GM06990 (cell line): Measurements from ENCODE around the gene SLC17A3.

Experiments
- DNase-seq: peaks from one replicate; pipeline ENCODE4 v3.0.0-alpha.2; 2011; ENCODE audit not compliant: insufficient read length; ENCODE audit errors: extremely low read depth
- H3K27me3 ChIP-seq: replicated peaks from 2 replicates; pipeline ENCODE4 v1.6.0; 2011; ENCODE audit warnings: low read length; ENCODE audit not compliant: control insufficient read depth, insufficient read depth
- H3K36me3 ChIP-seq: 2 replicates; pipeline ENCODE4 v1.5.1; 2011; ENCODE audit warnings: low read length; ENCODE audit not compliant: control insufficient read depth, insufficient read depth
- H3K4me3 ChIP-seq: replicated peaks from 2 replicates; pipeline ENCODE4 v1.5.1; 2011; ENCODE audit warnings: low read depth, mild to moderate bottlenecking, control low read depth, low read length
- TF ChIP-seq, protein P1 (sequence below): IDR thresholded peaks from 2 replicates; pipeline ENCODE4 v1.5.1; 2011; ENCODE audit warnings: low read length, control low read depth, mild to moderate bottlenecking, inconsistent platforms; ENCODE audit not compliant: insufficient read depth, poor library complexity, severe bottlenecking

SLC17A3 gene

DNA sequence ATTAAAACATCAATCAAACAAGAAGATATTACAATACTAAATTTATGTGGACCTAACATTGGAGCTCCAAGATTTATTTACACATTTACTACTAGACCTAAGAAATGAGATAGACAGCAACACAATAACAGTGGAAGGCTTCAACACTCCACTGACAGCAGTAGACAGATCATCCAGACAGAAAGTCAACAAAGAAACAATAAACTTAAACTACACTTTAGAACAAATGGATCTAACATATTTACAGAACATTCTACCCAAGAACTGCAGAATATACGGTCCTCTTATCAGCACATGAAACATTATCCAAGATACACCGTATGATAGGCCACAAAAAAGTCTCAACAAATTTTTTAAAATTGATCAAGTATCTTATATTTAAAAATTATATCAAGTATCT is 69.2 kb downstream of the SLC17A3 start:
- no peak overlapping the region for H3K4me3 ChIP-seq
- H3K36me3 ChIP-seq: no peaks in the 10 kb centered on the region
- DNase-seq: no peak
- TF ChIP-seq, protein P1, sequence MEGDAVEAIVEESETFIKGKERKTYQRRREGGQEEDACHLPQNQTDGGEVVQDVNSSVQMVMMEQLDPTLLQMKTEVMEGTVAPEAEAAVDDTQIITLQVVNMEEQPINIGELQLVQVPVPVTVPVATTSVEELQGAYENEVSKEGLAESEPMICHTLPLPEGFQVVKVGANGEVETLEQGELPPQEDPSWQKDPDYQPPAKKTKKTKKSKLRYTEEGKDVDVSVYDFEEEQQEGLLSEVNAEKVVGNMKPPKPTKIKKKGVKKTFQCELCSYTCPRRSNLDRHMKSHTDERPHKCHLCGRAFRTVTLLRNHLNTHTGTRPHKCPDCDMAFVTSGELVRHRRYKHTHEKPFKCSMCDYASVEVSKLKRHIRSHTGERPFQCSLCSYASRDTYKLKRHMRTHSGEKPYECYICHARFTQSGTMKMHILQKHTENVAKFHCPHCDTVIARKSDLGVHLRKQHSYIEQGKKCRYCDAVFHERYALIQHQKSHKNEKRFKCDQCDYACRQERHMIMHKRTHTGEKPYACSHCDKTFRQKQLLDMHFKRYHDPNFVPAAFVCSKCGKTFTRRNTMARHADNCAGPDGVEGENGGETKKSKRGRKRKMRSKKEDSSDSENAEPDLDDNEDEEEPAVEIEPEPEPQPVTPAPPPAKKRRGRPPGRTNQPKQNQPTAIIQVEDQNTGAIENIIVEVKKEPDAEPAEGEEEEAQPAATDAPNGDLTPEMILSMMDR: no peak
- no peaks in the 10 kb centered on the region for H3K27me3 ChIP-seq

- DNase-seq: no peak
- Histone ChIP-seq H3K36me3 (no peaks in the 10 kb centered on the region), H3K4me3 (no peak overlapping the region), H3K27me3 (no peaks in the 10 kb centered on the region)
- TF ChIP-seq, protein P1: no peak
Observed at GRCh38 chr6:25801436-25801835, 72.6 kb downstream of the SLC17A3 start.
